ENCODE measurements around the gene GSTA4. TPM values are rescaled to one million over a fixed set of nuclear protein-coding genes. Genes with fewer than 3 reads are reported as not detected.

GSTA4 gene
- total and polyA plus RNA-seq, 2 of the 13 experiments (the other 11 are each of a cell fraction or from before 2014, with no cell fraction given), result 34.1 to 53.6 TPM

DNA sequence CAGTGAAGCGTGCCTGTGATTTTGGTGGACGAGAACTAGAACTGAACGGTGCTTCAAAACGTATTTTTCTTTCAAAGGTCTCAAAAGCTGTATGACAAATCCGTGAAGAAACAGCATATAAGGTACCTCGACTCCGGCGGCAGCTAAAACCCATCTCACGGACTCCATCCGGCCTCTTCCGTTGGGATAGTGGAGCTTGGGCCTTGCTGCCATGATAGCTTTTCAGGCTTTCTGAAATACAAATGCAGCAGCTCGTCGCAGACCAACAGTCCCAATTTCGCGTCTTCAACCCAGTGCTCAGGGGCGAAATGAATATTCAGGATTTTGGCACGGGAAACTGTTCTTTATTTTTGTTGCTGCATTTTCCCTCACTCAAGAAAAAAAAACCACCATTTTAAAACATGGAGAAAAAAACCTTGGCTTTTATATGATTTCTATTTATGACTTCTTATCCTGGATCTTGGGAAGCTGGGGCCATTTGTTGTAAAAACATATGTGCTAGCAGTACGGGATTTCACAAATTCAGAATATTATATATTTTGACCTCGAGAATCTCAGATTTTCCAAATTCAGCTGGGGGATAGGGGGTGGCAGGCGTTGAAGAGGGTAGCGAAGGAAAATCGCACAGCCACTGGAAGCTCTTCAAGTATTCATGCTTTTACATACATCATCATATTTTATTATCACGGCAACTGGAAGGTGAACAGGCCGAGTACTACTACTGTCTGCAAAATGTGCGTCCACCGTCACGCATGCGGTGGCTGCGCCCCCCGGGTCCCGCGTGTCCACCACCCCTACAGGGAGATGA is 849 bp downstream of the GSTA4 start (continued):
- TF ChIP-seq, protein P1, sequence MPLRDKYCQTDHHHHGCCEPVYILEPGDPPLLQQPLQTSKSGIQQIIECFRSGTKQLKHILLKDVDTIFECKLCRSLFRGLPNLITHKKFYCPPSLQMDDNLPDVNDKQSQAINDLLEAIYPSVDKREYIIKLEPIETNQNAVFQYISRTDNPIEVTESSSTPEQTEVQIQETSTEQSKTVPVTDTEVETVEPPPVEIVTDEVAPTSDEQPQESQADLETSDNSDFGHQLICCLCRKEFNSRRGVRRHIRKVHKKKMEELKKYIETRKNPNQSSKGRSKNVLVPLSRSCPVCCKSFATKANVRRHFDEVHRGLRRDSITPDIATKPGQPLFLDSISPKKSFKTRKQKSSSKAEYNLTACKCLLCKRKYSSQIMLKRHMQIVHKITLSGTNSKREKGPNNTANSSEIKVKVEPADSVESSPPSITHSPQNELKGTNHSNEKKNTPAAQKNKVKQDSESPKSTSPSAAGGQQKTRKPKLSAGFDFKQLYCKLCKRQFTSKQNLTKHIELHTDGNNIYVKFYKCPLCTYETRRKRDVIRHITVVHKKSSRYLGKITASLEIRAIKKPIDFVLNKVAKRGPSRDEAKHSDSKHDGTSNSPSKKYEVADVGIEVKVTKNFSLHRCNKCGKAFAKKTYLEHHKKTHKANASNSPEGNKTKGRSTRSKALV (CRISPR knock-in tag; IDR thresholded peaks at IDR 0.05), result no peak
- TF ChIP-seq ZNF766 (CRISPR knock-in tag; IDR thresholded peaks at IDR 0.05; ENCODE audit: borderline replicate concordance) (no peak), MTERF4 (CRISPR knock-in tag; IDR thresholded peaks at IDR 0.05) (no peak), ZNF550 (CRISPR knock-in tag; IDR thresholded peaks at IDR 0.05; ENCODE audit: borderline replicate concordance) (no peak), FOXA1 (IDR thresholded peaks at IDR 0.05) (no peak), FOXA1 (CRISPR knock-in tag; IDR thresholded peaks at IDR 0.05) (no peak), ZFAT (CRISPR knock-in tag; conservative IDR thresholded peaks at IDR 0.05) (no peak), HNF4A (CRISPR knock-in tag; IDR thresholded peaks at IDR 0.05) (no peak), ZNF816 (CRISPR knock-in tag; IDR thresholded peaks at IDR 0.05; ENCODE audit: borderline replicate concordance) (no peak; the same call in 1 of the 2 replicates), CREBL2 (CRISPR knock-in tag; IDR thresholded peaks at IDR 0.05; ENCODE audit: borderline replicate concordance) (no peak), ARNT (IDR thresholded peaks at IDR 0.05) (no peak), MIER3 (CRISPR knock-in tag; IDR thresholded peaks at IDR 0.05; ENCODE audit: borderline replicate concordance) (no peak), ATF2 (CRISPR knock-in tag; IDR thresholded peaks at IDR 0.05) (no peak), SNAI1 (CRISPR knock-in tag; IDR thresholded peaks at IDR 0.05; ENCODE audit: borderline replicate concordance) (no peak), ATAD3A (CRISPR knock-in tag; IDR thresholded peaks at IDR 0.05) (no peak), GATAD1 (CRISPR knock-in tag; IDR thresholded peaks at IDR 0.05) (no peak), ZFP82 (CRISPR knock-in tag; IDR thresholded peaks at IDR 0.05; ENCODE audit: borderline replicate concordance) (no peak), CCAR2 (optimal IDR thresholded peaks at IDR 0.05; ENCODE audit: low read depth, low read length) (no peak), ZNF180 (CRISPR knock-in tag; IDR thresholded peaks at IDR 0.05; ENCODE audit: borderline replicate concordance, low read depth) (no peak)
- TF ChIP-seq, protein P2, sequence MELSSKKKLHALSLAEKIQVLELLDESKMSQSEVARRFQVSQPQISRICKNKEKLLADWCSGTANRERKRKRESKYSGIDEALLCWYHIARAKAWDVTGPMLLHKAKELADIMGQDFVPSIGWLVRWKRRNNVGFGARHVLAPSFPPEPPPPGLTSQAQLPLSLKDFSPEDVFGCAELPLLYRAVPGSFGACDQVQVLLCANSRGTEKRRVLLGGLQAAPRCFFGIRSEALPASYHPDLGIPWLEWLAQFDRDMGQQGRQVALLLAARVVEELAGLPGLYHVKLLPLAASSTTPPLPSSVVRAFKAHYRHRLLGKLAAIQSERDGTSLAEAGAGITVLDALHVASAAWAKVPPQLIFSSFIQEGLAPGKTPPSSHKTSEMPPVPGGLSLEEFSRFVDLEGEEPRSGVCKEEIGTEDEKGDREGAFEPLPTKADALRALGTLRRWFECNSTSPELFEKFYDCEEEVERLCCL (CRISPR knock-in tag; IDR thresholded peaks at IDR 0.05; ENCODE audit: borderline replicate concordance), result 0 out of 2 replicates have a peak, but pooled peaks have one; percentile 6
- TF ChIP-seq, protein P3, sequence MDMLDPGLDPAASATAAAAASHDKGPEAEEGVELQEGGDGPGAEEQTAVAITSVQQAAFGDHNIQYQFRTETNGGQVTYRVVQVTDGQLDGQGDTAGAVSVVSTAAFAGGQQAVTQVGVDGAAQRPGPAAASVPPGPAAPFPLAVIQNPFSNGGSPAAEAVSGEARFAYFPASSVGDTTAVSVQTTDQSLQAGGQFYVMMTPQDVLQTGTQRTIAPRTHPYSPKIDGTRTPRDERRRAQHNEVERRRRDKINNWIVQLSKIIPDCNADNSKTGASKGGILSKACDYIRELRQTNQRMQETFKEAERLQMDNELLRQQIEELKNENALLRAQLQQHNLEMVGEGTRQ (IDR thresholded peaks at IDR 0.05; ENCODE audit: low read depth, low read length), result no peak
- TF ChIP-seq, protein P3 (CRISPR knock-in tag; IDR thresholded peaks at IDR 0.05; ENCODE audit: borderline replicate concordance), result no peak
